Trophoblast cell (in vitro differentiated cells and primary cell): Measurements from ENCODE around the gene AP2A2.

ENCODE experiments used
- DNase-seq, 2 donors: peaks; one replicate each; pipeline ENCODE4 v3.0.0-alpha.2; 2016
- H2AFZ ChIP-seq: 2 replicates; pipeline ENCODE4 v1.6.1; 2013; ENCODE audit warnings: low read length, moderate library complexity, mild to moderate bottlenecking; ENCODE audit not compliant: insufficient read depth, poor library complexity
- H2AK5ac ChIP-seq: 2 replicates; pipeline ENCODE4 v1.6.1; 2013; ENCODE audit warnings: mild to moderate bottlenecking, low read length
- H2BK120ac ChIP-seq: 2 replicates; pipeline ENCODE4 v1.6.1; 2013; ENCODE audit warnings: low read length, mild to moderate bottlenecking, moderate library complexity; ENCODE audit not compliant: insufficient read depth, poor library complexity
- H2BK12ac ChIP-seq: 2 replicates; pipeline ENCODE4 v1.6.1; 2013; ENCODE audit warnings: mild to moderate bottlenecking, low read length, moderate library complexity
- H2BK5ac ChIP-seq: 2 replicates; pipeline ENCODE4 v1.6.1; 2013; ENCODE audit warnings: low read length, low read depth, moderate library complexity, mild to moderate bottlenecking; ENCODE audit not compliant: poor library complexity
- H3K14ac ChIP-seq: 2 replicates; pipeline ENCODE4 v1.6.1; 2013; ENCODE audit warnings: mild to moderate bottlenecking, low read length
- H3K18ac ChIP-seq: 2 replicates; pipeline ENCODE4 v1.6.1; 2013; ENCODE audit warnings: mild to moderate bottlenecking, low read length
- H3K23ac ChIP-seq: 2 replicates; pipeline ENCODE4 v1.6.1; 2013; ENCODE audit warnings: low read length
- H3K27ac ChIP-seq: 2 replicates; pipeline ENCODE4 v1.5.1; 2013; ENCODE audit warnings: low read depth, mild to moderate bottlenecking, inconsistent platforms, low read length, moderate library complexity
- H3K27me3 ChIP-seq: 2 replicates; pipeline ENCODE4 v1.6.1; 2013; ENCODE audit warnings: inconsistent platforms, mild to moderate bottlenecking, low read length, moderate library complexity; ENCODE audit not compliant: insufficient read depth
- H3K36me3 ChIP-seq, 2 experiments: 1 replicate in 1 of 2; 2 replicates in 1 of 2; pipeline ENCODE4 v1.6.1; 2013; ENCODE audit warnings: low read length in 2 of 2, mild to moderate bottlenecking in 2 of 2, moderate library complexity in 1 of 2; ENCODE audit not compliant: insufficient read depth in 2 of 2, control insufficient read depth in 1 of 2
- H3K4ac ChIP-seq: 2 replicates; pipeline ENCODE4 v1.6.1; 2013; ENCODE audit warnings: low read depth, mild to moderate bottlenecking, low read length, moderate library complexity
- H3K4me1 ChIP-seq, 2 experiments: 1 replicate in 1 of 2; 2 replicates in 1 of 2; pipeline ENCODE4 v1.6.1; 2013; ENCODE audit warnings: low read length in 2 of 2, mild to moderate bottlenecking in 2 of 2, moderate library complexity in 1 of 2; ENCODE audit not compliant: insufficient read depth in 2 of 2, control insufficient read depth in 1 of 2
- H3K4me2 ChIP-seq: 2 replicates; pipeline ENCODE4 v1.6.1; 2013; ENCODE audit warnings: inconsistent platforms, mild to moderate bottlenecking, low read length, moderate library complexity
- H3K4me3 ChIP-seq: 2 replicates; pipeline ENCODE4 v1.5.1; 2013; ENCODE audit warnings: mild to moderate bottlenecking, low read depth, low read length, inconsistent platforms
- H3K79me1 ChIP-seq: one replicate; pipeline ENCODE4 v1.6.1; 2013; ENCODE audit warnings: low read length
- H3K79me2 ChIP-seq: 2 replicates; pipeline ENCODE4 v1.6.1; 2013; ENCODE audit warnings: low read length, mild to moderate bottlenecking; ENCODE audit not compliant: control insufficient read depth, insufficient read depth, poor library complexity
- H3K9ac ChIP-seq: 2 replicates; pipeline ENCODE4 v1.6.1; 2013; ENCODE audit warnings: mild to moderate bottlenecking, low read length
- H3K9me3 ChIP-seq: 2 replicates; pipeline ENCODE4 v1.6.1; 2013; ENCODE audit warnings: low read depth, mild to moderate bottlenecking, control low read depth, inconsistent platforms, low read length; ENCODE audit not compliant: insufficient read depth
- H4K12ac ChIP-seq: 2 replicates; pipeline ENCODE4 v1.6.1; 2013; ENCODE audit warnings: low read depth, mild to moderate bottlenecking, low read length, moderate library complexity
- H4K8ac ChIP-seq: 2 replicates; pipeline ENCODE4 v1.6.1; 2013; ENCODE audit warnings: low read depth, mild to moderate bottlenecking, low read length, moderate library complexity
- H4K91ac ChIP-seq: one replicate; pipeline ENCODE4 v1.6.1; 2013; ENCODE audit warnings: low read depth, mild to moderate bottlenecking, low read length, moderate library complexity
- WGBS: extraction: QIAGEN DNeasy Blood & Tissue Kit; methylation state at CpG from one replicate; pipeline ENCODE4 v1.1.7; 2013; ENCODE audit warnings: missing lambda C conversion rate; ENCODE audit not compliant: insufficient read length, insufficient coverage; ENCODE audit errors: extremely low coverage; 5-methylcytosine and 5-hydroxymethylcytosine counted together

The AP2A2 gene

GRCh38 chr11:1029654-1030053 lies 104.0 kb downstream of the AP2A2 start:
- H3K36me3 ChIP-seq, result peaks cover 0 to 2% of the 10 kb centered on the region in 2 experiments
- WGBS, result no CpG with 5 or more reads among the region's 16 CpGs
- no peak overlapping the region for H3K4ac ChIP-seq
- H3K18ac ChIP-seq, result no peak overlapping the region
- H3K14ac ChIP-seq, result no peak overlapping the region
- no peak overlapping the region for H2AK5ac ChIP-seq
- DNase-seq, result no peak
- H4K12ac ChIP-seq, result no peak overlapping the region
- H3K4me2 ChIP-seq, result no peak overlapping the region
- H2BK120ac ChIP-seq, result no peak overlapping the region
- H3K27me3 ChIP-seq, result no peaks in the 10 kb centered on the region
- H3K4me1 ChIP-seq, result no peaks in the 10 kb centered on the region
- no peak overlapping the region for H3K4me3 ChIP-seq
- H3K23ac ChIP-seq, result no peak overlapping the region
- no peak overlapping the region for H3K27ac ChIP-seq
- no peak overlapping the region for H2BK12ac ChIP-seq
- H3K79me2 ChIP-seq, result no peaks in the 10 kb centered on the region
- no peak overlapping the region for H4K91ac ChIP-seq
- H2BK5ac ChIP-seq, result no peak overlapping the region
- H4K8ac ChIP-seq, result no peak overlapping the region
- H3K9me3 ChIP-seq, result peaks cover 10% of the 10 kb centered on the region
- no peaks in the 10 kb centered on the region for H3K79me1 ChIP-seq
- H3K9ac ChIP-seq, result no peak overlapping the region
- H2AFZ ChIP-seq, result no peak overlapping the region

- Histone ChIP-seq H3K4me1 (no peaks in the 10 kb centered on the region), H3K79me2 (no peaks in the 10 kb centered on the region), H2AFZ (no peak overlapping the region), H3K4me3 (no peak overlapping the region), H3K9ac (no peak overlapping the region), H3K18ac (no peak overlapping the region), H2BK5ac (no peak overlapping the region), H3K27me3 (no peaks in the 10 kb centered on the region), H4K8ac (no peak overlapping the region), H2BK120ac (no peak overlapping the region), H3K4me2 (no peak overlapping the region), H3K79me1 (no peaks in the 10 kb centered on the region), H3K23ac (no peak overlapping the region), H4K12ac (no peak overlapping the region), H3K27ac (no peak overlapping the region), H2BK12ac (no peak overlapping the region), H2AK5ac (no peak overlapping the region), H3K36me3 (peaks cover 0 to 2% of the 10 kb centered on the region in 2 experiments), H3K4ac (no peak overlapping the region), H4K91ac (no peak overlapping the region), H3K9me3 (peaks cover 12% of the 10 kb centered on the region), H3K14ac (no peak overlapping the region)
- no peak for DNase-seq
- no CpG with 5 or more reads among the region's 16 CpGs for WGBS
These were observed 104.4 kb downstream of the AP2A2 start for GRCh38 chr11:1030086-1030485.

GRCh38 chr11:1030556-1030955 lies 104.9 kb downstream of the AP2A2 start:
- Histone ChIP-seq H3K9ac (no peak overlapping the region), H3K4me2 (no peak overlapping the region), H3K9me3 (peaks cover 12% of the 10 kb centered on the region), H2BK12ac (no peak overlapping the region), H3K36me3 (peaks cover 0 to 2% of the 10 kb centered on the region in 2 experiments), H3K79me1 (no peaks in the 10 kb centered on the region), H2BK5ac (no peak overlapping the region), H3K4me3 (no peak overlapping the region), H3K27ac (no peak overlapping the region), H3K27me3 (no peaks in the 10 kb centered on the region), H2AK5ac (no peak overlapping the region), H3K4me1 (no peaks in the 10 kb centered on the region), H3K18ac (no peak overlapping the region), H3K14ac (no peak overlapping the region), H4K8ac (no peak overlapping the region), H4K91ac (no peak overlapping the region), H3K4ac (no peak overlapping the region), H3K23ac (no peak overlapping the region), H2AFZ (no peak overlapping the region), H4K12ac (no peak overlapping the region), H3K79me2 (no peaks in the 10 kb centered on the region), H2BK120ac (no peak overlapping the region)
- no CpG with 5 or more reads among the region's 20 CpGs for WGBS
- DNase-seq, result no peak

- Histone ChIP-seq H3K79me1 (no peaks in the 10 kb centered on the region), H3K27ac (no peak overlapping the region), H2BK5ac (no peak overlapping the region), H3K4ac (no peak overlapping the region), H3K18ac (no peak overlapping the region), H2BK120ac (no peak overlapping the region), H3K9ac (no peak overlapping the region), H3K79me2 (no peaks in the 10 kb centered on the region), H3K9me3 (peaks cover 11% of the 10 kb centered on the region), H4K12ac (no peak overlapping the region), H3K4me3 (peak overlapping the region; percentile 23), H3K14ac (no peak overlapping the region), H3K4me2 (no peak overlapping the region), H4K8ac (no peak overlapping the region), H4K91ac (no peak overlapping the region), H3K36me3 (no peaks in the 10 kb centered on the region), H3K23ac (no peak overlapping the region), H2AFZ (no peak overlapping the region), H3K27me3 (no peaks in the 10 kb centered on the region), H2AK5ac (no peak overlapping the region), H3K4me1 (no peaks in the 10 kb centered on the region), H2BK12ac (no peak overlapping the region)
- WGBS, result no CpG with 5 or more reads among the region's 30 CpGs
- DNase-seq, result no peak
These were observed 105.6 kb downstream of the AP2A2 start for GRCh38 chr11:1031121-1031899.
